GM13976 (cell line): ENCODE results near the gene ASAP2.

Experiments
- DNase-seq: peaks from one replicate; pipeline ENCODE4 v3.0.0; 2012; ENCODE audit warnings: low spot score
- in situ Hi-C: fragments of 300-500 bp; cut with MboI; formaldehyde crosslinking; loops from one replicate; pipeline ENCODE4 v1.12.0; 2022; ENCODE audit warnings: low sequenced_read_pairs, mixed read lengths, inconsistent platforms; ENCODE audit not compliant: unreplicated experiment
- TF ChIP-seq, protein P1 (sequence below): IDR thresholded peaks from 2 replicates; pipeline ENCODE4 v1.5.1; 2012; ENCODE audit warnings: borderline replicate concordance, mild to moderate bottlenecking; ENCODE audit not compliant: insufficient read depth; ENCODE audit errors: extremely low read depth, missing control alignments, control extremely low read depth

ASAP2 gene

DNA sequence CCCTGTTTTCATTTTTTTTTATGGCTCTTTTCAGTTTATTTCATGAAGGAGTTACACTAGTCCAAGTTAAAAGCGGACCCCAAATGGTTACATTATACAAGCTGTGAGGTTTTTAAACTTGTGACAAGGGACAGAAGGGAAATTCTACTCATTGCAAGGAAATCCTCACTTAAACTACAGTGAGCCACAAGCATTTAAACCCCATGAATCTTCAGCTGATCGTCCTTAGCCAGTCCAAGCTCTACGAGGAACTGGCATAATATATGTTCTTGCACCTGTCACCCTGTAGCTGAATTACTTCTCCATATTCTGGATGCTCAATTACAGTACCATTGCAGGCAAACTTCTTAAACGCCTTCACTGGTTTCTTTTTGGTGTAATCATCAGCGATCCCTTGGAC, 64.5 kb downstream of the ASAP2 start:
- TF ChIP-seq, protein P1, sequence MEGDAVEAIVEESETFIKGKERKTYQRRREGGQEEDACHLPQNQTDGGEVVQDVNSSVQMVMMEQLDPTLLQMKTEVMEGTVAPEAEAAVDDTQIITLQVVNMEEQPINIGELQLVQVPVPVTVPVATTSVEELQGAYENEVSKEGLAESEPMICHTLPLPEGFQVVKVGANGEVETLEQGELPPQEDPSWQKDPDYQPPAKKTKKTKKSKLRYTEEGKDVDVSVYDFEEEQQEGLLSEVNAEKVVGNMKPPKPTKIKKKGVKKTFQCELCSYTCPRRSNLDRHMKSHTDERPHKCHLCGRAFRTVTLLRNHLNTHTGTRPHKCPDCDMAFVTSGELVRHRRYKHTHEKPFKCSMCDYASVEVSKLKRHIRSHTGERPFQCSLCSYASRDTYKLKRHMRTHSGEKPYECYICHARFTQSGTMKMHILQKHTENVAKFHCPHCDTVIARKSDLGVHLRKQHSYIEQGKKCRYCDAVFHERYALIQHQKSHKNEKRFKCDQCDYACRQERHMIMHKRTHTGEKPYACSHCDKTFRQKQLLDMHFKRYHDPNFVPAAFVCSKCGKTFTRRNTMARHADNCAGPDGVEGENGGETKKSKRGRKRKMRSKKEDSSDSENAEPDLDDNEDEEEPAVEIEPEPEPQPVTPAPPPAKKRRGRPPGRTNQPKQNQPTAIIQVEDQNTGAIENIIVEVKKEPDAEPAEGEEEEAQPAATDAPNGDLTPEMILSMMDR, result no peak
- DNase-seq, result no peak
- in situ Hi-C loops, result no loop called here

DNA sequence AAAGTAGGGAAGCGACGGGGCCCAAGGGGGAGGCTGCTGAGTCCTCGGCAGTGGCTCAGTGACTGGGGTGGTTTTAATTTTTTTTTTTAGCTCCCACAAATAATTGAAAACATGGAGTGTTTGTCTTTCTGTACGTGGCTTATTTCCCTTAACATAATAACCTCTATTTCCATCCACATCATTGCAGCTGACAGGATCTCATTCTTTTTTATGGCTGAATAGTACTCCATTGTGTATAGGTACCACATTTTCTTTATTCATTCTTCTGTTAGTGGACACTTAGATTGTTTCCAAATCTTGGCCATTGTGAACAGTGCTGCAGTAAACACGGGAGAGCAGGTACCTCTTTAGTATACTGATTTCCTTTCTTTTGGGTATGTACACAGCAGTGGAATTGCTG, 65.1 kb downstream of the ASAP2 start:
- no peak for DNase-seq
- in situ Hi-C loops, result no loop called here
- TF ChIP-seq, protein P1, result no peak

DNA sequence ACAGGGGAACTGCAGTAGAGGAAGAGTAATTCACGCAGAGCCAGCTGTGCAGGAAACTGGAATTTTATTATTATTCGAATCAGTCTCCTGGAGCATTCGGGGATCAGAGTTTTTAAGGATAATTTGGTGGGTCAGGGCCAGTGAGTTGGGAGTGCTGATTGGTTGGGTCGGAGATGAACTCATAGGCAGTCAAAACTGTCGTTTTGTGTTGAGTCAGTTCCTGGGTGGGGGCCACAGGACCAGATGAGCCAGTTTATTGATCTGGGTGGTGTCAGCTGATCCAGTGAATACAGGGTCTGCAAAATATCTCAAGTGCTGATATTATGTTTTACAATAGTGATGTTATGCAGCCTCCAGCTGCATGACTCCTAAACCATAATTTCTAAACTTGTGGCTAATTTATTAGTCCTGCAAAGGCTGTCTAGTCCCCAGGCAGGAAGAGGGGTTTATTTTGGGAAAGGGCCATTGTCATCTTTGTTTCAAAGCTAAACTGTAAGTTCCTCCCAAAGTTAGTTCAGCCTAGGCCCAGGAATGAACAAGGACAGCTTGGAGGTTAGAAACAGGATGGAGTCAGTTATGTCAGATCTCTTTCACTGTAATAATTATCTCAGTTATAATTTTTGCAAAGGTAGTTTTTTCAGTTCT, 67.0 kb downstream of the ASAP2 start:
- in situ Hi-C loops, result no loop called here
- TF ChIP-seq, protein P1, result no peak
- DNase-seq, result no peak

DNA sequence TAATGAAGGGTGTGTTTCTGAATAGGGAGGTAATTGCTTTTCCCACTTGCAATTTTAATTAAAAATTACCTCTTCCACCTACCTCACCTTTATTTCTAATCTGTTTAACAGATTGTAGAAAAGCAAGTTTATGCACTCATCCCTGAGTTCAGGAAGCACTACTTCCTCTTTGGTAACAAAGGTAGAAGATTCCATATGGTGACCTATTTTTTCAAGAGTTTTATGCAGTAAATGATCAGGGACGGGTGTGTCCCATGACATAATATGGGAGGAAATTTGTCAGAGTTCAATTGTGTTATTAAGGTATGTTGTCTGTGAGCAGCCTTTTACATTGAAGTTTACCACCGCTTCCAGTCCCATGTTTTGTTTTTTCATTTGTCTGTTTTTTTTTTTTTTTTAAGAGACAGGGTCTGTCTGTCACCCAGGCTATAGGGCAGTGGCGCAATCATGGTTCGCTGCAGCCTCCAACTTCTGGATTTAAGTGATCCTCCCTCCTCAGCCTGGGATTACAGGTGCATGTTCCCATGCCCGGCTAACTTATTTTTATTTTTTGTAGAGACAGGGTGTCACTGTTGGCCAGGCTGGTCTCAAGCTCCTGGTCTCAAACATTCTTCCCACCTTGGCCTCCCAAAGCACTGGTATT, 68.2 kb downstream of the ASAP2 start:
- in situ Hi-C loops, result no loop called here

DNA sequence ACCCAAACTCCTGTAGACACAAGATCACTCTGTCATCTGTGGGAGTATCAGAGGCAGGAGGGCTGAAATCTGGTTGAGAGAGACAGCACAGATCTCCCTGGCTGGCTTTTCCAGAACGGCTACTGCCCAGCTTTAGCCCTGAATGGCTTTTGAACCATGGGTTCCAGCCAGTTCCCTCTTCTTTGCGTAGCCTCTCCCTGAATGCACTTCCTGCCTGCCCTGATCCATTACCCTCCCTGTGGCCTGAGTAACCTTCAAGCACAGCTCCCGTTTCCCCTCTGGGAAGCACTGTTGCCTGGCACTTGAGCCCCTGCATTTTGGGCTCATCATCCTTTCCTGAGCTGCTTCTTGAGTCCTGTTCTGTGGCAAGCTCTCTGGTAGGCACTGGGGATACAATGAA, 68.8 kb downstream of the ASAP2 start:
- TF ChIP-seq, protein P1, result no peak
- in situ Hi-C loops, result no loop called here
- no peak for DNase-seq

More for the DNA sequence above, 68.2 kb downstream of the ASAP2 start:
- no peak for DNase-seq
- TF ChIP-seq, protein P1, result no peak

DNA sequence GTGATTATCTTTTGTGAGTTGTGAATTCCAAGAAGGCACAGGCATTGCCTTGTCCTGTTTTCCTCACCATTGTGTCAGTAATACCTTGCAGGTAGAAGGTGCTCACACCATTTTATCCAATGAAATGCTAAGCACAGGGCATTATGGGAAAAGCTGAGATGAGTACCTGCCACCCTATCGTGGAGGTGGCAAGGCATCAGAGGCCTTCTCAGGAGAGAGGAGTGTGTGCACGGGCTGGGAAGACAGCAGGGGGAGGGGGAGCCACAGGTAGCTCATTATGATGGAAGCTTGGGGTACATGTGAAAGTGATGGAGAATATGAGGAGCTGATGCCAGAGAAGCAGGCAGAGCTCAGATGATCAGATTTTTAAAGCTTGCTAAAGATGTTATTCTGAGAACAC, 69.5 kb downstream of the ASAP2 start:
- TF ChIP-seq, protein P1, result no peak
- DNase-seq, result no peak
- in situ Hi-C loops, result no loop called here

DNA sequence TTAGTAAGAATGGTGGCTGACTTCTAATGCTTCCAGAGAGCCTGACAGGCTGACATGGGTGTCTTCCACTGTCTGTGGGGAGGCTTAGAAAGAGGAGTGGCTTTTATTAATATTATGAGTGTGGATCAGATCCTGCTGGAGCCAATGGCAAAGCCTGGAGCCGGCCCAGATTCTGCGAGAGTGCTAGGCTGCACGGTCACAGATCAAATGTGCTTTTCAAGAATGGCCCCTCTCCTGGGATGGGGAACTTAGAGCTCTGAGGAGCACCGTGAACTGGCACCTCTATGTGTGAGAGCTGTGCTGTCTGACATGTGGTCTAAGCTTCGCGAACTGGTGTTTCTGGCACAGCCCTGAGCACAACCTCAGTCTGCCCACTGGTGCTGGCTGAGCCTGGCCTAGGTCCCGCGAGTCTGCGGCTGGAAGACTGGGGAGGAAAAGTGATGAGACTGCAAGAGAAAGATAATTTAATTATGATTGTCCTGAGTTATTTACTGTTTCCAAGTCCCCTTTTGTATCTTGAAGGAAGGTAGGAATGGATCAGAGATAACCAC, 70.4 kb downstream of the ASAP2 start:
- TF ChIP-seq, protein P1, result no peak
- DNase-seq, result no peak
- in situ Hi-C loops, result no loop called here
